OCI-LY7 (cell line): ENCODE results near the gene NFX1.
"Not testable (repeated sequence)": the region's sequence is repeated elsewhere in the genome, so short reads cannot be mapped to it uniquely, and the experiment has no call there.

Source experiments
- CTCF ChIP-seq: fragments of 200-600 bp; sonication (generic); conservative IDR thresholded peaks from 2 replicates; pipeline ENCODE4 v1.5.1; 2014; ENCODE audit warnings: mild to moderate bottlenecking, antibody characterized with exemption, low read length, moderate library complexity, mixed read lengths
- EZH2phosphoT487 ChIP-seq: fragments of 200-600 bp; sonication (generic); IDR thresholded peaks from 2 replicates; pipeline ENCODE4 v1.6.1; 2018; ENCODE audit warnings: low read depth, borderline replicate concordance, mild to moderate bottlenecking, mixed run types, antibody characterized with exemption, low read length, moderate library complexity, mixed read lengths

GRCh38 chr9:33393986-33394385 is 103.7 kb downstream of the NFX1 start:
- TF ChIP-seq CTCF, EZH2phosphoT487: not testable (repeated sequence)
